Mesenteric fat pad (tissue), 1 donor: Measurements from ENCODE around the gene SYTL2. TPM values are rescaled to one million over a fixed set of nuclear protein-coding genes. Genes with fewer than 3 reads are reported as not detected.

ENCODE experiments used
- DNase-seq: peaks from one replicate; pipeline ENCODE4 v3.0.0-alpha.2; 2020; ENCODE audit warnings: low spot score
- total RNA-seq: library from RNA; stranded (reverse); fragmentation: NEBNext Ultra II Directional; extraction: Animal tissue kit (Norgen Biotek cat#: 25700); gene quantifications from one replicate; pipeline ENCODE4 v1.2.1, GENCODE V29; 2021
- donor health status: DM: yes; HTN: yes; CAD: no.

The SYTL2 gene
- total RNA-seq, 1 donor from 2014 or later, result 13.5 TPM

GRCh38 chr11:85737738-85738137, 73.2 kb downstream of the SYTL2 start:
- no peak for DNase-seq

DNA sequence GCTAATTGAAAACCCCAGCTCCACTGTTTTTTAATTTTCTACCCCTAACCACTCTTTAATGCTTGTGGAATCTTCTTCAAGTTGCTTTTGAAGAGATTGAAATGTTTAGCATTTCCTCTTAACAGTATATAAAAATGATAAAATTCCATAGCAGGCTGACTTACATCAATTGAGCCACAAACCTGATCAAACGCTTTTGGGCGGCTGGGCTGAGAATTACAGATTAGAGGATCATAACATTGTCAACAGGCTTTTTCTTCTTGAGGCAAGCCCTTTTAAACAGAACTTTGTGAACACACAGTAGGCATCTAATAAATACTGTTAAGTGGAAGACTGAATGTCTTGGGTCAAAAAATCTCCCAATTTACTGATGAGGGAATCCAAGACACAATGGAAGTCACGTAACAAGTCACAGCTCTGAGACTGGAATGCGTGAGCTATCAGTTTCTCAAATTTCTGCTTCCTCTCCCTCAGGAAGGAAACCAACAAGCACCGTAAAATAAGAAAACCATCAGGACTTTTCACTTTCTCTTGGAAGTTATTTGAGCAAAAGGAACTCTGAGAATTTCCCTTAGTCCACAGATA, 75.0 kb downstream of the SYTL2 start:
- DNase-seq, result no peak

- DNase-seq, result no peak
Measured at GRCh38 chr11:85732965-85733364, 78.0 kb downstream of the SYTL2 start.

DNA sequence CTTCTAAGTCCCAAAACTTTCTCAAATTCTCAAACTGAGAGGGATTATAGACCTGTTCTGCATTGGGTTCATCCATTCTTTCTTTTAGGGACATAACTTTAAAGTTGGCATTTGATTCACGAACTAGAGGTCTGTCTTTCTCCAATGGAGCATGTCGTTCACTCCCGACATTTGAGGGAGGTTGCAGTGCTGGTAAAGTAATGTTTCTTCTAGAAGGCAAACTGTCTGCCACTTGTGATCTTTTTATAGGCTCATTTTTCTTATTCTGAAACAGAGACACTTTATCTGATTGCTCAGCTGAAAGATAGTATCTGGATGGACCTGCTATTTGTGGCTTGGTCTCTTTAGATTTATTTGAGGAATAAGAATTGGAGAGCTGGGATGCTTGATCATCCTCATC, 84.6 kb downstream of the SYTL2 start:
- no peak for DNase-seq

DNA sequence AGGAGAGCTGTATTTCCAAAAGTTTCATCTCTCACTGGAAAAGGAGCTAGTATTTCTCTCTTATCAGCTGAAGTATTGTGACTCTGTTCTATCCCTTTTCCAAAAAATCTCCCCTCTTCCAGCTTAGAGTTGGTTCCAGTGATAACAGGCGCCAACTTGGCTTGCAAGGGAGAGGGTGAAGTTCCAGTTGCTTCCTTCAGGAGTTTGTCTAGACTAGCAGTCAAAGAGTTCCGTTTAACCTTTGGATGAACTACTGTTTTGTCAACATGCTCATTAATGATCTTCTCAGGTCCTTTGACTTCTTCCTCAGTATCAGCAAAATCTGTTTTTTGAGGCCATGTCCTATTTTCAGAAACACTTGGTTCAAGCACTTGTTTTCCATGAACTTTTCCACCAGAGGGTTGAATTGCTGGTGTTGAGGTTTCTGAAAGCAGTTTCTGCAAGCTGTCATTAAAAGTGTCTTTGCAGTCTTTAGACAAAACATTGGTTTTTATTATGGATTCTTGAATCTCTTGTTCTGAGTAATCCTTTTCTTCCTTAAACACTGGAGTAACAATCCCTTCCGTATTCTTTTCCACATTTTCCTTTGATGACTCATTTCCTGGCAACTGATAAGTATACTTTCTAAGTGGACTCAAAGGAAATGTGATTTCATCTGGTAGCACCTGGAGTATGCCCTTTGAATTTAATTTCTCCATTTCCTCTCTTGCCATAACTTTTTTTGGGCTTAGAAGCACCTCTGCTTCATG, 85.3 kb downstream of the SYTL2 start:
- no peak for DNase-seq

GRCh38 chr11:85724748-85725465, 86.0 kb downstream of the SYTL2 start:
- DNase-seq, result no peak

- DNase-seq, result no peak
Measured at GRCh38 chr11:85723088-85723487, 87.9 kb downstream of the SYTL2 start.

- no peak for DNase-seq
Measured at GRCh38 chr11:85721191-85721590, 89.8 kb downstream of the SYTL2 start.

GRCh38 chr11:85718991-85719807, 91.7 kb downstream of the SYTL2 start:
- DNase-seq, result no peak

- DNase-seq, result no peak
Measured at GRCh38 chr11:85718126-85718943, 92.6 kb downstream of the SYTL2 start.

- no peak for DNase-seq
Measured at GRCh38 chr11:85717429-85717828, 93.5 kb downstream of the SYTL2 start.

- DNase-seq, result no peak
Measured at GRCh38 chr11:85712953-85713352, 98.0 kb downstream of the SYTL2 start.

GRCh38 chr11:85710917-85711316, 100.0 kb downstream of the SYTL2 start:
- DNase-seq, result no peak

- no peak for DNase-seq
Measured at GRCh38 chr11:85709941-85710702, 100.8 kb downstream of the SYTL2 start.

- no peak for DNase-seq
Measured at GRCh38 chr11:85705800-85706199, 105.1 kb downstream of the SYTL2 start.

DNA sequence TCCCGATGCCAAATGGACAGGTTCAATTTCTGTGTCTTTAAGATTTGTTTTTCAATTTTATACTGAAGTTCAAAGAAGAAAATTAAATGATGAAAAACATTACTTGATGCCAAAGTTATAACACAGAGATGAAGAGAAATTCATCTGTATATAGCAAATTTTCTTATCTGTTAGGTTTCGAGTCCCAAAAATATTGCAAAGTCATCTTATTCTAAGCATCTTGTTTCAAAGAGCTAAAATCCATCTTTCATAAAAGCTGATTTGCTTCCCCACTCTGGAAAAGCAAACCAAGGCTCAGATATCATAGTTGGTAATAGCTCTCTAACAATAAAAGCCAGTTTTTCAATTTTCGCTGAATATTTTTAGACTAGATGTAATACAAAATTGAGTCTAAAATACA, 106.0 kb downstream of the SYTL2 start:
- DNase-seq, result no peak

DNA sequence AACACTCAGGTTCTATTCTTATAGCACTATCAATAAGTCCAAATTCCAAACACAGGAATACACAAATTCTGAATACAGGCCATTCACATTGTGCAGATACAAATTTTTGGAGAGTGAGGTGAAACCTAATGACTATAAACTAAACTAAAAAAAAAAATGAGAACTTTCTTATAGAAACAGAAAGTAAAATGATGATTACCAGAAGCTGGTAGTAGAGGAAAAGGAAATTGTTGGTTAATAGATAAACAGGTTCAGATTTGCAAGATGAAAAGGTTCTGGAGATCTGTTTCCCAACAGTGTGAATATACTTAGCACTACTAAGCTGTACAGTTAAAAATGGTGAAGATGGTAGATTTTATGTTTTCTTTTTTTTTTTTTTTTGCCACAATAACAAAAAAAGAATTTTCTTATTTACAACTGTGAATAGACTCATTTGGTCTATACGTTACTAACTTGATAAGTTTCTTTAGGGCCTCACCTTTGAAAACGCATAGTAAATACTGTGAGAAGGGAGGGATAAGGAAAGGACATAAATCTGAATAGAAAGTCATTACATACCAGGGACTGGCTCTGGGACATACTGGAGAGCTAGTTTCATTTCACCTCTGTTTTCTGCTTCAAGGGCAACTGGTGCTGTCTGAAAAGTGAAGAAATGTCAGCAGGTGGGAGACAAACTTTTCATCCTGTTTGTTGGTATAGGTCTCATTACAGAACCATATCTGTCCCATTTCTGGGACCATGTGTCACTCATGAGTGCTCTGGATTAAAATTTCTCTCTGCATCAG, 110.8 kb downstream of the SYTL2 start:
- no peak for DNase-seq

DNA sequence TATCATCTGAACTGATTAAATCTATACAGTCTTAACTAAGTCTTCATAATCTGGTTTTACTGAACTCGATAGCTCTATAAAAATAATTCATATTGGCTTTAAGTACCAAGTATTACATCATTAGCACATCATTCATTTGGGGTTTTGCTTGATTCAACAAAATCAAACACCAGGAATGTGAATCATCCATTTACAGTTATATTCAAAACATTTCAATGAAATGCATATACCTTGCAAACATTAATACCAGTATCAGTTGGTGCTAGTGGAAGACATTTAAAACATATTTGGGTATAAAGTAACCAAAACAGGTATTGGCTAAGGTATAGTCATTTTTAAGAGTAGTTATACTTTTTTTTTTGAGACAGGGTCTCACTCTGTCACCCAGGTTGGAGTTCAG, 112.7 kb downstream of the SYTL2 start:
- DNase-seq, result no peak

DNA sequence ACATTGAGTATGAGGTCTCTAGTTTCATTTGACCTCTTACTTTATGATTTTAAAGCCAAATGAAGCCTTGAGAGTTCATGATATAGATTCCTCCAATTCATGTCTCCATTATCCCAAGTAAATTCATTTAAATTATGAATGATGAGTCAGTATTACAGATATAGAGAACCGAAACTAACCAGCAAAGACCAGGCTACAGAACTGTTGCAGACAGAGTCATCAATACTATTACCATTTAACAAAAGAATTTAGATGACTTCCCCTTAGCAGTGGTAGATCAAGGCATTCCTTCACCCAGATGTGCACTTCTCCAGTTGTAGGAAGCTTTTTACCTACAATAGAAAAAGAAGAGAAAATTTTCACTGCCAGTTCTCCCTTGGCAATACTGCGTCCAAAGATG, 113.2 kb downstream of the SYTL2 start:
- no peak for DNase-seq
